ENCODE results near the gene PTPRC. TPM values are rescaled to one million over a fixed set of nuclear protein-coding genes. Genes with fewer than 3 reads are reported as not detected.

Gene PTPRC
- total and polyA plus RNA-seq, 5 experiments from 2014 or later: 906 to 1,253 (median 980) TPM

GRCh38 chr1:198683449-198683848, 44.6 kb downstream of the PTPRC start:
- H3K9me3 Mint-ChIP-seq: no peaks in the 10 kb centered on the region
- ATAC-seq: no peak
- peak overlapping the region; percentile 65 to 85 (median 80) for H3K4me3 Mint-ChIP-seq
- no peaks in the 10 kb centered on the region for H3K27me3 Mint-ChIP-seq
- no peak for DNase-seq
- H3K4me1 Mint-ChIP-seq: peaks cover 25 to 94% (median 74%) of the 10 kb centered on the region in 4 donors
- POLR2A ChIA-PET: interaction anchor here (1.0 to 8.4 kb wide), 14 partner anchors 14 to 164 kb away, joined by 3 to 110 read pairs (median 17); partner anchors contain the start of gene PTPRC
- peak overlapping the region; percentile 95 to 100 (median 99) for H3K27ac Mint-ChIP-seq
- peaks cover 0 to 26% (median 20%) of the 10 kb centered on the region in 3 donors for H3K36me3 Mint-ChIP-seq

GRCh38 chr1:198686069-198686728, 47.4 kb downstream of the PTPRC start:
- H3K27me3 Mint-ChIP-seq: no peaks in the 10 kb centered on the region
- H3K9me3 Mint-ChIP-seq: no peaks in the 10 kb centered on the region
- peak in 1 of 10 donors; percentile 51 for DNase-seq
- H3K4me1 Mint-ChIP-seq: peaks cover 30 to 95% (median 78%) of the 10 kb centered on the region in 4 donors
- H3K27ac Mint-ChIP-seq: peak overlapping the region; percentile 81 to 100 (median 95)
- peak overlapping the region; percentile 59 to 83 (median 76) for H3K4me3 Mint-ChIP-seq
- no peak for ATAC-seq
- POLR2A ChIA-PET: interaction anchor here (0.7 to 2.3 kb wide), 14 partner anchors 14 to 165 kb away, joined by 3 to 11 read pairs (median 4); no protein-coding TSS in a partner anchor
- peaks cover 0 to 38% (median 12%) of the 10 kb centered on the region in 3 donors for H3K36me3 Mint-ChIP-seq

- peak overlapping the region; percentile 69 to 100 (median 94) for H3K27ac Mint-ChIP-seq
- ATAC-seq (no peak), DNase-seq (peak in 1 of 10 donors; percentile 28)
- H3K27me3 Mint-ChIP-seq: no peaks in the 10 kb centered on the region
- H3K4me3 Mint-ChIP-seq: peak overlapping the region in 7 of 10 donors; percentile 31 to 82 (median 67)
- peaks cover 34 to 92% (median 80%) of the 10 kb centered on the region in 4 donors for H3K4me1 Mint-ChIP-seq
- peaks cover 0 to 44% (median 12%) of the 10 kb centered on the region in 3 donors for H3K36me3 Mint-ChIP-seq
- H3K9me3 Mint-ChIP-seq: no peaks in the 10 kb centered on the region
- POLR2A ChIA-PET: interaction anchor here (0.7 to 1.4 kb wide), 3 partner anchors 20 to 30 kb away, joined by 3 to 4 read pairs (median 3); no protein-coding TSS in a partner anchor
Measured at GRCh38 chr1:198687429-198687828, 48.6 kb downstream of the PTPRC start.

- ATAC-seq (no peak), DNase-seq (no peak)
- Mint-ChIP-seq H3K27me3 (no peaks in the 10 kb centered on the region), H3K36me3 (peaks cover under 1 to 67% (median 19%) of the 10 kb centered on the region in 3 donors), H3K27ac (peak overlapping the region; percentile 57 to 99 (median 86)), H3K4me3 (peak overlapping the region; percentile 1 to 81 (median 58)), H3K4me1 (peaks cover 33 to 87% (median 79%) of the 10 kb centered on the region in 4 donors), H3K9me3 (peaks cover 0 to 2% (median 0%) of the 10 kb centered on the region in 9 donors)
- POLR2A ChIA-PET: interaction anchor here (0.5 to 1.4 kb wide), 2 partner anchors 9 to 25 kb away, joined by 3 to 6 read pairs; no protein-coding TSS in a partner anchor
Measured at GRCh38 chr1:198691063-198691462, 52.2 kb downstream of the PTPRC start.

- Mint-ChIP-seq H3K9me3 (peaks cover 0 to 2% (median 0%) of the 10 kb centered on the region in 9 donors), H3K36me3 (peaks cover 11 to 83% (median 38%) of the 10 kb centered on the region in 3 donors), H3K4me3 (peak overlapping the region; percentile 1 to 76 (median 65)), H3K4me1 (peaks cover 34 to 87% (median 80%) of the 10 kb centered on the region in 4 donors), H3K27ac (peak overlapping the region; percentile 84 to 95 (median 92)), H3K27me3 (no peaks in the 10 kb centered on the region)
- ATAC-seq: peak in 1 of 2 donors; percentile 40
- no peak for DNase-seq
- POLR2A ChIA-PET: interaction anchor here (0.6 kb wide), 1 partner anchor 9 kb away, joined by 3 read pairs; no protein-coding TSS in a partner anchor
Measured at GRCh38 chr1:198693321-198693720, 54.5 kb downstream of the PTPRC start.

- Mint-ChIP-seq H3K4me1 (peaks cover 34 to 84% (median 79%) of the 10 kb centered on the region in 4 donors), H3K27ac (peak overlapping the region; percentile 78 to 95 (median 90)), H3K36me3 (peaks cover 18 to 83% (median 45%) of the 10 kb centered on the region in 3 donors), H3K9me3 (peaks cover 0 to 2% (median 0%) of the 10 kb centered on the region in 9 donors), H3K4me3 (peak overlapping the region in 9 of 10 donors; percentile 20 to 76 (median 62)), H3K27me3 (no peaks in the 10 kb centered on the region)
- POLR2A ChIA-PET: interaction anchor here (0.7 to 1.4 kb wide), 2 partner anchors 15 to 52 kb away, joined by 3 read pairs; no protein-coding TSS in a partner anchor
- no peak for ATAC-seq
- DNase-seq: no peak
Measured at GRCh38 chr1:198694542-198694941, 55.7 kb downstream of the PTPRC start.

GRCh38 chr1:198696211-198696610, 57.4 kb downstream of the PTPRC start:
- Mint-ChIP-seq H3K36me3 (peaks cover 31 to 85% (median 53%) of the 10 kb centered on the region in 3 donors), H3K4me1 (peaks cover 32 to 86% (median 79%) of the 10 kb centered on the region in 4 donors), H3K27ac (peak overlapping the region; percentile 24 to 89 (median 84)), H3K27me3 (no peaks in the 10 kb centered on the region), H3K4me3 (peak overlapping the region in 9 of 10 donors; percentile 10 to 74 (median 53)), H3K9me3 (peaks cover 0 to 2% (median 0%) of the 10 kb centered on the region in 9 donors)
- POLR2A ChIA-PET: interaction anchor here (1.4 kb wide), 1 partner anchor 75 kb away, joined by 7 read pairs; no protein-coding TSS in a partner anchor
- no peak for ATAC-seq
- no peak for DNase-seq

- Mint-ChIP-seq H3K9me3 (no peaks in the 10 kb centered on the region), H3K4me1 (peaks cover 29 to 84% (median 78%) of the 10 kb centered on the region in 4 donors), H3K27ac (peak overlapping the region; percentile 41 to 94 (median 88)), H3K4me3 (peak overlapping the region; percentile 19 to 75 (median 50)), H3K36me3 (peaks cover 36 to 92% (median 55%) of the 10 kb centered on the region in 3 donors), H3K27me3 (no peaks in the 10 kb centered on the region)
- ATAC-seq (peak; percentile 74 to 90), DNase-seq (peak; percentile 39 to 84 (median 63))
- POLR2A ChIA-PET: no interaction called here
Measured at GRCh38 chr1:198699167-198700015, 60.6 kb downstream of the PTPRC start.

GRCh38 chr1:198700016-198700392, 61.2 kb downstream of the PTPRC start:
- Mint-ChIP-seq H3K27me3 (no peaks in the 10 kb centered on the region), H3K36me3 (peaks cover 36 to 92% (median 61%) of the 10 kb centered on the region in 3 donors), H3K4me1 (peaks cover 31 to 84% (median 79%) of the 10 kb centered on the region in 4 donors), H3K27ac (peak overlapping the region; percentile 69 to 94 (median 88)), H3K4me3 (peak overlapping the region in 3 of 10 donors; percentile 54 to 65 (median 61)), H3K9me3 (no peaks in the 10 kb centered on the region)
- POLR2A ChIA-PET: interaction anchor here (1.0 to 1.2 kb wide), 3 partner anchors 10 to 79 kb away, joined by 3 to 5 read pairs (median 4); no protein-coding TSS in a partner anchor
- ATAC-seq (no peak), DNase-seq (no peak)

- H3K36me3 Mint-ChIP-seq: peaks cover 36 to 94% (median 64%) of the 10 kb centered on the region in 3 donors
- no peaks in the 10 kb centered on the region for H3K27me3 Mint-ChIP-seq
- peaks cover 33 to 86% (median 80%) of the 10 kb centered on the region in 4 donors for H3K4me1 Mint-ChIP-seq
- no peaks in the 10 kb centered on the region for H3K9me3 Mint-ChIP-seq
- DNase-seq (no peak), ATAC-seq (no peak)
- peak overlapping the region in 7 of 10 donors; percentile 16 to 76 (median 42) for H3K4me3 Mint-ChIP-seq
- POLR2A ChIA-PET: interaction anchor here (1.0 to 1.2 kb wide), 4 partner anchors 11 to 79 kb away, joined by 3 to 5 read pairs (median 4); no protein-coding TSS in a partner anchor
- H3K27ac Mint-ChIP-seq: peak overlapping the region; percentile 52 to 92 (median 86)
Measured at GRCh38 chr1:198700396-198700795, 61.6 kb downstream of the PTPRC start.

- Mint-ChIP-seq H3K27me3 (no peaks in the 10 kb centered on the region), H3K4me3 (peak overlapping the region in 6 of 10 donors; percentile 29 to 76 (median 44))
Measured at GRCh38 chr1:198701250-198701649, 62.4 kb downstream of the PTPRC start.

More at GRCh38 chr1:198701250-198701649, 62.4 kb downstream of the PTPRC start:
- no peak for ATAC-seq
- POLR2A ChIA-PET: interaction anchor here (0.5 to 1.3 kb wide), 8 partner anchors 11 to 545 kb away, joined by 3 to 5 read pairs (median 4); no protein-coding TSS in a partner anchor
- Mint-ChIP-seq H3K36me3 (peaks cover 39 to 94% (median 67%) of the 10 kb centered on the region in 3 donors), H3K9me3 (no peaks in the 10 kb centered on the region), H3K27ac (peak overlapping the region in 9 of 10 donors; percentile 83 to 92 (median 86)), H3K4me1 (peaks cover 35 to 86% (median 81%) of the 10 kb centered on the region in 4 donors)
- no peak for DNase-seq

Measured in naive thymus-derived CD8-positive, alpha-beta T cell (primary cell).